ENCODE measurements around the gene GNPDA1. TPM values are rescaled to one million over a fixed set of nuclear protein-coding genes. Genes with fewer than 3 reads are reported as not detected.
"Not testable (repeated sequence)": the region's sequence is repeated elsewhere in the genome, so short reads cannot be mapped to it uniquely, and the experiment has no call there.

Gene GNPDA1
- total RNA-seq = 75.5 and 130 TPM in 2 replicates

- DNase-seq (ENCODE audit: extremely low read depth, low read depth, low spot score) = no peak
Measured at GRCh38 chr5:142012792-142013388, at the start of gene GNPDA1. TSS of gene GNPDA1 (minus strand) at chr5:142013027. CDS start at chr5:142012035, 992 bp downstream.

DNA sequence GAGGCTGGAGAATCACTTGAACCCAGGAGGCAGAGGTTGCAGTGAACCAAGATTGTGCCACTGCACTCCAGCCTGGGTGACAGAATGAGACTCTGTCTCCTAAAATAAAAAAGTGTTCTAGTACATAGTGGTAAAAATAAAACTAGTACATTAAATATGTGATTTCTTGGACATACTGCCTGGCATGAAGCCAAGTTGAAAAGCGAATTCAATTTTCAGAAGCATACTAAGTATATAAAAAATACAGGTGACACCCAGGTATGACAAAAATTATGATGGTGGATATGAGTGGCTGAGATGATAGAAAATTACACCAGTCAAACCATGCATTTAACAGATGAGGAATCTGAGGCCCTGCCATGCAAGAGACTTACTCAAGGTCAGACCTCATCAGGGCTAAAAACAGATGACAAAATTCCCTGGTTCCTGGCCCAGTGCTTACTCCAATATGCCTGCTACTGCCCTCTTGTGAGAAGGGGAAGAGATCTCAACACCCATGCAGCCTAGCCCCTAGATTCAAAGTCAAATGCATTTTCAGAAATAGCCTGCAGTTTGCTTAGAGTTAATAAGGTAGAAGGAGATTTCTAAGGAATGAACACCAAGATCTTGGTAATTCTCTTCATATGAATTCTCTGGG, 46.6 kb upstream of the GNPDA1 start:
- no peak for DNase-seq (ENCODE audit: extremely low read depth, low read depth, low spot score)

DNA sequence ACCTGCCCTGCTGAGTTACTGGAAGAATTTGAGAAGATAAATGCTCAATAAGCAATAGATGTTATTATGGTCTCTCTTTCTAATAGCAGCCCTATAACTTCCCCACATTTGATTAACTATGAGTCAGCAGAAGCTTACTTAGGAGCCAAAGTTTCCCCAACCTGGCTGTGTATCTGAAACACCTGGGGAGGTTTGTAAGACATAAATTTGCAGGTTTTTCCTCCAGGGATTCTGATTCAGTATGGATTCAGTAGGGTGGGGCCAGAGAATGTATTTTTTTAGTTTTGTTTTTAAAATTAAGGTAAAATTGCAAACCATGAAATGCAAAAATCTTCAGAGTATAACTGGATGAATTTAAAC, 44.9 kb upstream of the GNPDA1 start:
- no peak for DNase-seq (ENCODE audit: extremely low read depth, low read depth, low spot score)

DNA sequence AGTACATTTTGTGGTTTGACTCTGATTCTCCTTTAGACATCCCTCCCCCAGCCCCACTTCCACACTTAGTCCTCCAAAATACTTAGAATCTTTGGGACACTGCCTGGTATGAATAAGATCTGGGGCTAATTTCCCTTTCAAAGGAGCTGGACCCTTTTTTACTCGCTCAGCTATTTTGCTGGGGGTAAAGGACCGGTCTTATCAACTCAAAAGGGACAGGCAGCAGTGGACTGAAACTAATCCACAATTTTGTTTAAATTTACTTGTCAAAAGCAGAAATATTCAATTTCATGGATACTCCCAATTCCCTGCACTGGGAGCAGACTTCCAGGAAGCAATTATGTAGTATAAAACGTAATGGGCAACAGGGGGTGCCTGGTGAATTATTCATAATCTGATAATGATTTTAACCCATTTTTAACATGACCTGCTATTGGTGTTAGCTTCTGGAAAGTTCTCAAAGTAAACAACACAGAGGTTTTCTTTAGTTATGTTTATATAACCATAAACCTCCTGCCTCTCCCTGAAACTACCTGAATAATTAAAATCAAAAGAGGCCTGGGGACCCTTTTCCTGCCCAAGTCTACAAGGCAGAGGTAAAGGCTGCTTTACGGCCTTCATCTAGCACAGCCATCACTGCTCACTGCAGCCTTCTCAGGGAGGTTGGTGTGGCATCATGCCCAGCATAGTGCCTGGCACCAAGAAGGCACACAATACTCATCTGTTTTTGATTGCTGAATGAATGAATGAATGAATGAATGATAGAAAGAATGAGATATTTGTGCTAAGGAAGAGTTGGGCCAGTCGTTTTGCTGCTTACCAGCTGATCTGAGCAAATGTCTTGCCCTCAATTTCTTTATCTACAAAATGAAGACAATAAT, 44.2 kb upstream of the GNPDA1 start:
- DNase-seq (ENCODE audit: extremely low read depth, low read depth, low spot score) = no peak

- DNase-seq (ENCODE audit: extremely low read depth, low read depth, low spot score) = no peak
Measured at GRCh38 chr5:142055301-142055700, 42.5 kb upstream of the GNPDA1 start.

DNA sequence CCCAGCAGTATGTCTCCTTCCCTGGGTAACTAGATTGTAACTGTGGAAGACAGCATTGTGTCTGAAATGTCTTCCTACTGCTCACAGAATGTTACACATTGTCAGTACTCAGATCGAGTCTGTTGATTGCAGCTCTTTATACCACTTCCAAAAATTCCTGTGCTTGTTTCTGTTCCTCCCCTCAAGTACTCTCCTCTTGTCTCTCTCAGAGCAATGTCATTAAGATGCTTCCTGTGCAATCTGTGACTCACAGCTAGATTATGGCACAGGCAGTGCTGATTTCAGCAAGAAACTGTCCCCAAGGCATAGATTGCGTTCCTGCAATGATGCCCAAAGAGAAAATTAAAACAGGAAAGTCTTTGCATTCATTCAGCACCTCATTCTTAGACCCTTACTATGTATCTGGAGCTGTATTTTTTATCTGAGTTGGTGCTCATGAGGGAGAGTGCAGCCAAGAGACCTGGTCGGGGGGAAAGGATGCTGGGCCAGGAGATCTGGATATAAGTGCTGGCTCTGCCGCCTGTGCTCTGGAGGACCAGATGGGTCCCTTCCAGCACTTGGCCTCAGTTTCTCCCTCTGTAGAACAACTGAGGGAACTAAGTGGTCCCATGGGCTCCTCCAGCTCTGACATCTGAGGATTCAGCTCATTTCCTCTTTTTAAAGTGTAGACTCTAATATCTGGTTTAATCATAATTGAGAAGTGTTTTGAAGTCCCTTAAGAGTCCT, 40.8 kb upstream of the GNPDA1 start:
- no peak for DNase-seq (ENCODE audit: extremely low read depth, low read depth, low spot score)

DNA sequence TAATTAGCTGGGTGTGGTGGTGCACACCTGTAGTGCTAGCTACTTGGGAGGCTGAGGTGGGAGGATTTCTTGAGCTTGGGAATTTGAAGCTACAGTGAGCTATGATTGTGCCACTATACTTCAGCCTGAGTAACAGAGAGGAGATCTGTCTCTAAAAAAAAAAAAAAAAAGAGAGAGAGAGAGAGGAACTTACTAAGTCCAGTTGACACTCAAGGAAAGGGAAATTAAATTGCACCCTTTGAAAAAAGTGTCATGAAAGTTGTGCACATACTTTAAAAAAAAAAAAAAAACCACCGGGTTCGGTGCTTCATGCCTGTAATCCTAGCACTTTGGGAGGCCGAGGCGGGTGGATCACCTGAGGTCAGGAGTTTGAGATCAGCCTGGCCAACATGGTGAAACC, 39.2 kb upstream of the GNPDA1 start:
- not testable (repeated sequence) for DNase-seq (ENCODE audit: extremely low read depth, low read depth, low spot score)

DNA sequence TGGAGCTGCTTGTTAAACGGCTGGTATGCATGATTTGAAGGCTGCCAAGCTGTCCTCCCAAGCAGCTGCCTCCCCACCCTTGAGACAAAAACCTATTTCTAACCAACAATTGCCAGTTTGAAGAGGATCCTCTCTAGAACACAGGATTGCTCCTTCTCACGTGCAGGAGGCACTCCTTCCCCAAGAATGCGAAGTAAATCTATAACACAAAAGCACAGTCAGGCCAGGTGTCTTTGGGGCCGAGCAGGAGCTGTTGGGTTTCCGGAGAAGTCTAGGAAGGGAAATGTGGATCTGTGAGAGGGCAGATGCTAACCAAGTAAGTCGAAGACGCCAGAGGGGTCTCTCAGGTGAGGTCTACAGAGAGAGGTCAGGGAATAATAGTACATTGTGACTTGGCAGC, 35.4 kb upstream of the GNPDA1 start:
- DNase-seq (ENCODE audit: extremely low read depth, low read depth, low spot score) = no peak

DNA sequence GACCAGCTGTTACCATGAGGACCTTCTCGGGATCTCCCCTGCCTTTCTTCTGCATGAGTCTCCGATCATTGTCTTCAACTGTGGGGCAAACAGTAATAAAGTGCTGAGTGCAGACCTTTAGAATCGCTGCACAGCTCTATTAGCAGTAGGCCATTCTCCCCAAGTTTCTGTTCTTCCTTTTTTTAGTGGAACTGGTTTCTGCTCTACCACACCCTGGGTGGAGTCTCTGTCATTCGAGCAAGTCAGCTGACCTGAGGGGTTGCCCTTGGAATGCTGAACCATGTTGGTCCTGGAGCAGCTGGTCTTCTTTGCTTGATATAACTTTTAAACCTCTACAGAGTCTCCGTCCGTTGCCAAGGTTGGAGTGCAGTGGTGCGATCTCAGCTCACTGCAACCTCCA, 33.4 kb upstream of the GNPDA1 start:
- no peak for DNase-seq (ENCODE audit: extremely low read depth, low read depth, low spot score)

GRCh38 chr5:142040881-142041280, 28.1 kb upstream of the GNPDA1 start:
- not testable (repeated sequence) for DNase-seq (ENCODE audit: extremely low read depth, low read depth, low spot score)

DNA sequence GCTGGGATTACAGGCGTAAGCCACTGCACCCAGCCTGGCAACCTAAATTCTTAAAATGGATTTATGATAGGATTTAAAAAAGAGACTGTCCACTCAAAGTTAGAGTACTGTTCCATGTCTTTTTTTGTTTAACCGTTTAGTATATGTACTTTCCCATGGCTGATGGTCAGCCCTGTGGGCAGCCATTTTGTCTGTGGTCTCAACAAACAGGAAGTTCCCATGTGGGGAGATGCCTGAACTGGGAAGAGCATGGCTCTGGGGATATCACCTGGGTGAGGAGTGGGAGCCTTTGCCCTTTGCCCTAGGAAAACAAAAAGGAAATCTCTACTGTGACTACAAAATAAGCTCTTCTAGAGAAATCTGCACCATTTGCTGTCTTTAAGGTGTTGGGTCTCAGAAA, 27.5 kb upstream of the GNPDA1 start:
- no peak for DNase-seq (ENCODE audit: extremely low read depth, low read depth, low spot score)

- no peak for DNase-seq (ENCODE audit: extremely low read depth, low read depth, low spot score)
Measured at GRCh38 chr5:142038735-142039134, 25.9 kb upstream of the GNPDA1 start.

- not testable (repeated sequence) for DNase-seq (ENCODE audit: extremely low read depth, low read depth, low spot score)
Measured at GRCh38 chr5:142037599-142037998, 24.8 kb upstream of the GNPDA1 start.

GRCh38 chr5:142036918-142037317, 24.1 kb upstream of the GNPDA1 start:
- DNase-seq (ENCODE audit: extremely low read depth, low read depth, low spot score) = no peak

DNA sequence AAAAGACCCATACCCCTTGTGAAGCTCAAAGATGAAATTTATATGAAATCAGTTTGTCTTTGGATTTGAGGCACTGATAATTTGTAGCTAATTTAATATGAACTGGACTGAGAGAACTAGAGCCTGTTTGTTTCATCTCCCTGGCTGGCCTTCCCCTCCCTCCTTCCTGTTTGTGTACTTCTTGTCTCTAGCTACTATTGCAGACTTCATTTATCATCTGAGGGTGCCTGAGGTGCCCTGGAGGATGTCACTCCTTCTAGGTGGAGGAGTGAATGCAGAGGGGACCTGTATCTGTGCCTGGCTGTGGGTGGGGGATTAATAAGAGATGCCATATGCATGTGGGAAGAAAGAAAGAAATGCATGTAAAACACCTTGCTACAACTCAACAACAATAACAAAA, 22.2 kb upstream of the GNPDA1 start:
- DNase-seq (ENCODE audit: extremely low read depth, low read depth, low spot score) = no peak

DNA sequence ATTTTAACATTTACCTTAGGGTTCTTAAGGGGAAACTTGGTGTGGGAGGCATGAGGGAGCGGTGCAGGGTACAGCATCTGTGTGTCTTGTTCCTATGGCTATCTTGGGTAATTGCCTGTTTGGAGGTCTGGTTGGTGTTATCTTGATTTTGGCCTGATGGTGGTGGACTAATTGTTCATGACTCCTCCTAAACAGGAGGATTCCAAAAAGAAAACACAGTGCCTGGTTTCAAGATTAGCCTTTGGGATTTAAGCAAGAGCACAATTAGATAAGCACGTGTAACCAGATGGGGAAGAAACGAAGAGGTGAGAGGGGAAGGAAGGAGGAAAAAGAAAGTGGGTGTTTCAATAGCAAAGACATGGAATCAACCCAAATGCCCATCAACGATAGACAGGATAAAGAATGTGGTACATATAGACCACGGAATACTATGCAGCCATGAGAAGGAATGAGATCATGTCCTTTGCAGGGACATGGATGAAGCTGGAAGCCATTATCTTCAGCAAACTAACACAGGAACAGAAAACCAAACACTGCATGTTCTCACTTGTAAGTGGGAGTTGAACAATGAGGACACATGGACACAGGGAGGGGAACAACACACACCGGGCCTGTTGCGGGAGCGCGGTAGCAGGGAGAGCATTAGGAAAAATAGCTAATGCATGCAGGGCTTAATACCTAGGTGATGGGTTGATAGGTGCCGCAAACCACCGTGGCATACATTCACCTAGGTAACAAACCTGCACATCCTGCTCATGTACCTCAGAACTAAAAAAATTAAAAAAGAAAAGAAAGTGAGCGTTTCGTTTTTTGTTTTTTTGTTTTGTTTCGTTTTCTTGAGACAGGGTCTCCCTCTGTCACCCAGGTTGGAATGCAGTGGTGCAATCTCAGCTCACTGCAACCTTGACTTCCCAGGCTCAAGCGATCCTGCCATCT, 21.1 kb upstream of the GNPDA1 start:
- not testable (repeated sequence) for DNase-seq (ENCODE audit: extremely low read depth, low read depth, low spot score)

- DNase-seq (ENCODE audit: extremely low read depth, low read depth, low spot score) = no peak
Measured at GRCh38 chr5:142032747-142033631, 20.2 kb upstream of the GNPDA1 start.

- DNase-seq (ENCODE audit: extremely low read depth, low read depth, low spot score) = no peak
Measured at GRCh38 chr5:142032150-142032549, 19.3 kb upstream of the GNPDA1 start.

DNA sequence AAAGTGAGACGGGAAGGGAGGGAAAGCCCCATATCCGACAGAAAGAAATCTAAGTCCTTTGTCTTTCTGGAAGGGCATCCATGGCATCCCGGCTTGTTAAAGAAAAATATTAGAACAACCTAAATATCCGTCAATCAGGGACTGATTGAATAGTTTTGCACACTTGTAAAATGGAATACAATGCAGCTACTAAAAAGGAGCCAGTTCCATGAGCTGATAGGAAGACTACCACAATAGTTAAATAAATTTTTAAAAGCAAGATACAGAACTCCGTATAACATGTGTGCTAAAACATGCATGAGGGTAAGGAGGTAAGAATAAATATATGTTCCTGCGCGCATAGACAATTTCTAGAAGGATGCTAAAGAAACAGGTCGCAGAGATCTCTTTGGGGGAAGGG, 12.8 kb upstream of the GNPDA1 start:
- DNase-seq (ENCODE audit: extremely low read depth, low read depth, low spot score) = no peak
